ENCODE measurements around the gene KCNE3.

Gene KCNE3

GRCh38 chr11:74471668-74472429 lies 4.5 kb upstream of the KCNE3 start:
- no peak for DNase-seq (ENCODE audit: low read depth)
- H3K4me3 ChIP-seq (ENCODE audit: control insufficient read depth, low read depth, low read length): no peak overlapping the region
- no peak for TF ChIP-seq CTCF (conservative IDR thresholded peaks at IDR 0.05; ENCODE audit: control insufficient read depth, insufficient read depth, low read depth, low read length)

GRCh38 chr11:74471037-74471436 lies 3.7 kb upstream of the KCNE3 start:
- TF ChIP-seq CTCF (conservative IDR thresholded peaks at IDR 0.05; ENCODE audit: control insufficient read depth, insufficient read depth, low read depth, low read length): no peak
- H3K4me3 ChIP-seq (ENCODE audit: control insufficient read depth, low read depth, low read length): no peak overlapping the region
- no peak for DNase-seq (ENCODE audit: low read depth)

GRCh38 chr11:74470526-74470925 lies 3.2 kb upstream of the KCNE3 start:
- no peak overlapping the region for H3K4me3 ChIP-seq (ENCODE audit: control insufficient read depth, low read depth, low read length)
- no peak for DNase-seq (ENCODE audit: low read depth)
- TF ChIP-seq CTCF (conservative IDR thresholded peaks at IDR 0.05; ENCODE audit: control insufficient read depth, insufficient read depth, low read depth, low read length): no peak

GRCh38 chr11:74468936-74469335 lies 1.6 kb upstream of the KCNE3 start:
- H3K4me3 ChIP-seq (ENCODE audit: control insufficient read depth, low read depth, low read length): no peak overlapping the region
- DNase-seq (ENCODE audit: low read depth): no peak
- no peak for TF ChIP-seq CTCF (conservative IDR thresholded peaks at IDR 0.05; ENCODE audit: control insufficient read depth, insufficient read depth, low read depth, low read length)

GRCh38 chr11:74468521-74468920 lies 1.2 kb upstream of the KCNE3 start:
- no peak for TF ChIP-seq CTCF (conservative IDR thresholded peaks at IDR 0.05; ENCODE audit: control insufficient read depth, insufficient read depth, low read depth, low read length)
- DNase-seq (ENCODE audit: low read depth): no peak
- H3K4me3 ChIP-seq (ENCODE audit: control insufficient read depth, low read depth, low read length): no peak overlapping the region

- TF ChIP-seq CTCF (conservative IDR thresholded peaks at IDR 0.05; ENCODE audit: control insufficient read depth, insufficient read depth, low read depth, low read length): no peak
- H3K4me3 ChIP-seq (ENCODE audit: control insufficient read depth, low read depth, low read length): no peak overlapping the region
- DNase-seq (ENCODE audit: low read depth): no peak
Measured at GRCh38 chr11:74468058-74468457, 709 bp upstream of the KCNE3 start.
